CD4-positive, alpha-beta T cell treated with Interferon alpha-2 for 1 hour (primary cell): ENCODE measurements around the gene OR2A25.
"Not testable (repeated sequence)": the region's sequence is repeated elsewhere in the genome, so short reads cannot be mapped to it uniquely, and the experiment has no call there.

Experiments
- DNase-seq, 2 donors: peaks; one replicate each; pipeline ENCODE4 v3.0.0-alpha.2; 2020 to 2022

The OR2A25 gene

GRCh38 chr7:144069511-144069910 is at the start of gene OR2A25:
OR2A25 (plus strand) TSS chr7:144069811; CDS start chr7:144074220, 4,409 bp downstream.
- DNase-seq = no peak

GRCh38 chr7:144020340-144020739 is 49.3 kb upstream of the OR2A25 start:
- no peak for DNase-seq

GRCh38 chr7:144022169-144022568 is 47.4 kb upstream of the OR2A25 start:
- no peak for DNase-seq

GRCh38 chr7:144023171-144023827 is 46.3 kb upstream of the OR2A25 start:
- DNase-seq = no peak

GRCh38 chr7:144024213-144024612 is 45.4 kb upstream of the OR2A25 start:
- no peak for DNase-seq

DNA sequence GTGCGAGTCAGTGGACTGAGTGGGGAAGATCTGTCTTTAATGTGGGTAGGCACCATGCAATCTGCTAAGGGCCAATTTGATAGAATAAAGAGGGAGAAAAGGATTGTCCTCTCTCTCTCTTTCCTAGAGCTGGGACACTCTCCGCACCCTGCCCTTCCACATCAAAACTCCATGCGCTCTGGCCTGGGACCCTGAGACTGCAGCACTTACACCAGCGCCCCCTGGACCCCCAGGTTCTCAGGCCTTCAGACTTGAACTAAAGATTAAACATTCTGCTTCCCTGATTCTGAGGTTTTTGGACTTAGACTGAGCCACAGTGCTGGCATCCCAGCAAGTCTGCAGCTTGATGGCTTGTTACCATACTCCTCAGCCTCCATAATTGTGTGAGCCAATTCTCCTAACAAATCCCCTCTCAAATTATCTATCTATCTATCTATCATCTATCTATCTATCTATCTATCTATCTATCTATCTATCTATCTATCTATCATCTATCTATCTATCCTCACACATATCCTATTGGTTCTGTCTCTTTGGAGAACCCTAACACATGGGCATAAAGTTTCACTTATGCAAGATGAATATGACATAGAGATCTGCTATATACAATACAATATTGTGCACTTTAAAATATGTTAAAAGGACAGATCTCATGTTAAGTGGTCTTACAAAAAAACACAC is 43.3 kb upstream of the OR2A25 start:
- DNase-seq = no peak

DNA sequence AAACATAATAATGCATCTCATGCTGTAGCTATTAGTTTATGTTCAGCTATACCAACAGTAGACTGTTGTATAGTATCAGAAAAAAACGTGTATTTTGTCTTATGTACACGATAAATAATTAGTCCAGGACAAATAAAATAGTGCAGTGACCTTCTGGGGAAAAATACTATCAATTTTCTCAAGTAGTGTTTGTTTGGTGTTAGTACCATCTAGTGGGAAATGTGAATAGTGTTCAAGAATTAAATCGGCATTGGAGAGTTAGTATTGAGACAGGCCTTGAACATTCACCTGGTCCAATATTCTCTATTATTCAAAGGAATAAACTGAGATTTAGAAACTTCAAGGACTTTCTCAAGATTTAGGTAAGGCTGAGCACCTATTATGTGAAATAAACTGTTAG is 42.5 kb upstream of the OR2A25 start:
- no peak for DNase-seq

DNA sequence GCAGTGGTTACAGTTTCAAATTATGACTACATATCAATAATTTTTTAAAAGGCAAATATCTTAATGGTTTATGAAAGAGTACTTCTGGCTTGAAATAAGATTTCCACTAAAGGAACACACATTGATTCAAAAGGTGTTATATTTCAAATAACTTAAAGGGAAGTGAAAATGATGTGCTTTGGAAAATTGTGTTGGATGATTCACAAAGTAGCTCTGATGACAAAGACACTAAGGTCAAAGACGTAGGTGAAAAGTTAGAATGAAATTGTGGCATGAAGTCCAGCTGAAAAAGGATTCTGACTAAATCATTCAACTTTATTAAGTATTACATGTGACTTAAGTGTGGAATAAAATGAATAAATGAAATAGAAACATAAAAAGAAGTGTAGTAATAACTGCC is 41.6 kb upstream of the OR2A25 start:
- DNase-seq = no peak

GRCh38 chr7:144028547-144028946 is 41.1 kb upstream of the OR2A25 start:
- no peak for DNase-seq

- no peak for DNase-seq
These were observed 37.1 kb upstream of the OR2A25 start for GRCh38 chr7:144032516-144032915.

- no peak for DNase-seq
These were observed 36.5 kb upstream of the OR2A25 start for GRCh38 chr7:144032985-144033709.

DNA sequence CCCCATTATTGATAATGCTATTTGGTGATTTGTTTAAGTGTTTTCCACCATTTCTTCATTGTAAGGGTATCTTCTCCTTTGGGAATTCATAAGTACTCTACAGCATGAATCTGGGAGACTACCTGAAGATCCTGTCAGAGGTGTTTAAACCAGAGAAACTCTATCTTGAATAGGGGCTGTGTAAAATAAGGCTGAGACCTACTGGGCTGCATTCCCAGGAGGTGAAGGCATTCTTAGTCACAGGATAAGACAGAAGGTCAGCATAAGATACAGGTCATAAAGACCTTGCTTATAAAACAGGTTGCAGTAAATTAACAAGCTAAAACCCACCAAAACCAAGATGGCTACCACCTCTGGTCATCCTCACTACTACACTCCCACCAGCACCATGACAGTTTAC is 34.2 kb upstream of the OR2A25 start:
- DNase-seq = no peak

DNA sequence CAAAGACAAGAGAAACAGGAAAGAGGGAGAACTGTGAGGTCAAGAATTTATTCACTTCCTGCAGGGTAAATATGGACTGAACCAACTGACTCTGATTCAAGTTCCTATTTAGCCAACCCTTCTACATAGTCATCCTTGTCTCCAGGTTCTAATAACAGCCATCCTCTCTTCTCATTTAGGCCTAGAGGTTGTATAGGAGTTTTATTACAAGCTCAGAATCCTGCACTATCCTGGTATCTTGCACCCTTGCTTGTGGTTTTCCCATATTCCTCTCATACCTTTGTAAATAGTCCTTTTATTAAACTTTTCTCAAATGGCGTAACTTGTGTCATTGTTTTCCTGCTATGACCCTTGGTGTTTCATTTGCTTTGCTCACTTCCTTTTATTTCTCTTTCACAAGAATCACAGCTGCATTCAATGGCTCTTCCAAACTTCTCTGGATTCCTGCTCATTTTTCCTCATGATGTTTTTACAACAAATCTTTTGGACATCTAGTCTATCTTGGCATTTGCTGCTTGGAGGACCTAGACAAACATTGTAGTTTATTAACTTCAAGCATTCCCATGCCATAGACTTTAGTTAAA is 33.2 kb upstream of the OR2A25 start:
- DNase-seq = no peak

- DNase-seq = no peak
These were observed 32.1 kb upstream of the OR2A25 start for GRCh38 chr7:144037414-144038035.

DNA sequence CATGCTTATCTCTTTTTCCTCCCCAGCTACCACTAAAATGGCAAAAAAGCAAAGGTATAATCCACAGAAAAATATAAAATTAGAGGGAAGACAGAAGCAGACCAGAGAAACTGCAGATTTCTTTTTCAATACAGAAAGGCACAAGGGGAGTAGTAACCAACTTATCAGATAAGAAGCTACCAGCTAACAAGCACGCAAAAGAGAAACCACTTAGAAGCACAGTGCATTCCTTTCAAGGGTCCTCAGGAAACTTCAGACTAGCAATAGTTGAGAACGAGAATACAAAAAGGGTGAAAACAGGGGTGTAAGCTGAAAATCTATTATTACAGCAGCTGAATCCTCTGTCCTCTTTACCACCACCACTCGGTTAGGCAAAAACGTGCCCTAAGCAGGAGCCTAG is 30.7 kb upstream of the OR2A25 start:
- no peak for DNase-seq

- DNase-seq = no peak
These were observed 21.0 kb upstream of the OR2A25 start, which contains the start of gene OR2A5 for GRCh38 chr7:144048648-144049047. OR2A5 (plus strand) TSS chr7:144048948; CDS start chr7:144050402, 1,454 bp downstream.

GRCh38 chr7:144049491-144049890 is 20.1 kb upstream of the OR2A25 start:
- no peak for DNase-seq

DNA sequence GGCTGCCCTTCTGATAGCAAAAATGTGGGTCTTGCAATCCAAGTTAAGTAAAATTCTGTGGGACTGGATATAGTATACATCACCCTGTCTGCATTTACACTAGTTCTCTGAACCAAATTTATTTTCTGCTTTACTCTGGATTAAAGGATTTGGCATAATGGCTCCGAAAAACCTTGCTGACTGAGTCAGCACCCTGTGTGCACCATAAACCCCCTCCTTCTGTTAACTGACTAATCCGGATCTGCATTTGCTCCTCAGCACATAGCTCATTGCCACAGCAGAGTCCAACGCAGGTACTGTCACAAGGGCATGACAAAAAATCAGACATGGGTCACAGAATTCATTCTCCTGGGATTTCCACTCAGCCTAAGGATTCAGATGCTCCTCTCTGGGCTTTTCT is 19.5 kb upstream of the OR2A25 start:
- DNase-seq = no peak

GRCh38 chr7:144050884-144051283 is 18.7 kb upstream of the OR2A25 start:
- DNase-seq = not testable (repeated sequence)

DNA sequence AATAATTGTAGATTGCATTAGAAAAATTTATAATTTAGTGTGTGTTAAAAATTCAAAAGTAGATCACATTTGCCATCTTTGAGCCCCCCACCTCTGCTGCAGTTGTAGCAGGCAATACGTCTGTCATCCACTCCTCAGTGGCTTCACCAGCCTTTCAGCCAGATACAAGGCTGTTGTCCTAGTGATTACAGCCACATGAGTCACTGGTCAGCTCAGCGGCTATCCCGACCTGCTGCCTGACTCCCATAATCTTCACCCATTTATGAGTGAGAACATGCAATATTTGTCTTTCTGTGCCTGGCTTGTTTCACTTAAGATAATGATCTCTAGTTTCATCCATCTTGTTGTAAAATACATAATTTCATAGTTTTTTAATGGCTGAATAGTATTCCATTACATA is 11.7 kb upstream of the OR2A25 start:
- no peak for DNase-seq

DNA sequence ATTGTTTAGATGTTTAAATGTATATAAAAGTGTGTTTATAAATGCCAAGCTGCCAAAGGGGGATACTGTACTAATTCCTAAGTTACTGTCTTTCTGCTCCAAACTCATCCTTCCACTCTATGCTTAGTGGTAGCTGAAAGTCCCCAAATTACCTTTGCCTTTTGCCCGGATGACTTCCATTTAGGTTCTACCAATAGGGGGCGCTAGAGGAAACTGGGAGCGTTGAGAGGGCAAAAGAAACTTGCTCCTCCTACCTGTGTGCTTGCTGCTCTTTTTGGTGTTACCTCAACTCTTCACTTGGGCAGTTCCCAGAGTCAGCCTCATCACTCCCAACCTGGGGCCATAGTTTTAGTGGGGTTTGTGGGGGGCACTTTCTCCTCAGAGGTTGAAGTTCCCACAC is 5.9 kb upstream of the OR2A25 start:
- no peak for DNase-seq

DNA sequence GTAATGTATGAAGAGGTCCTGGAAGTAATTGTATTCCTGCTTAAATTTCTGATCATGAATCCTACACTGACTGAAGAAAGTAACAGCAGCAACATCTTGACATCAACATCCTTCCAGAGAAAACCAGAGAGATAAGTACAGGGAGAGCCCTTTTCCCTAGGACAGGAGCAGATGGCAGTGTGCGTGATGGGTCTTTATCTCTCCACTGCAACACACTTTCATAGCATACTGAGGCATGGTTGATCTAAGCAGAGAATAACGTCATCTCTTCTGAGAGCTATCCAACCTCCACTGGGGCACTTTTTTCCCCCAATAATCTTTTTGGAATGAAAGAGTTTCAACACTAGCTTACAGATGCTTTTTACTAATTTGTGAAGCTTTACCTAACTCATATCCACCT is 342 bp downstream of the OR2A25 start:
- DNase-seq = no peak

GRCh38 chr7:144074374-144074773 is 4.8 kb downstream of the OR2A25 start:
- DNase-seq = no peak
